ENCODE measurements around the gene CHI3L2. TPM values are rescaled to one million over a fixed set of nuclear protein-coding genes. Genes with fewer than 3 reads are reported as not detected.

CHI3L2 gene
- polyA plus RNA-seq, 2 of the 4 experiments (the other 2 are of a cell fraction): 0.23 to 0.43 TPM

DNA sequence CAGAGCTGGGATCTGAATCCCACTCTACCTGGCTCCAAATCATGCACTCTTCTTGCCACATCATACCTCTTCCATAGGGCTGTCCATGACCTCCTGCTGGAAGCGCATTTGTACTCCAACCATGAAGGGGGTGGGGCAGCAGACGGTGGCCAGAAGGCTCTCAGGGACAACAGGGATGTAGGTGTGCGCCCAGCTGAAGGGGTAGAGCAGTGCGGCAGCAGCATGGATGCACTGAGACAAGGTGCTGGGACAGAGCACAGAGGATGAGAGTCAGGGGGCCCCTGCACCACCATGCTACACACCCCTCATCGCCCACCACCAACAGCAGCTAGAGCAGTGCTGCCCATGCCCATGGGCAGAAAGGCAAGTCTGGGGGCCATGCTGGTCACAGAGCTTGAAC lies 35.4 kb upstream of the CHI3L2 start (continued):
- no peak for TF ChIP-seq CTCF (IDR thresholded peaks at IDR 0.05)
- no peak for TF ChIP-seq EHMT2 (IDR thresholded peaks at IDR 0.05; ENCODE audit: low read depth)
- TF ChIP-seq POLR2AphosphoS2 (conservative IDR thresholded peaks at IDR 0.05; ENCODE audit: low read length): no peak
- TF ChIP-seq ZC3H11A (IDR thresholded peaks at IDR 0.05): no peak
- TF ChIP-seq CEBPB (IDR thresholded peaks at IDR 0.05): no peak
- no peak for TF ChIP-seq KDM1A (IDR thresholded peaks at IDR 0.05; ENCODE audit: low read depth)

- H3K4me3 ChIP-seq: no peak overlapping the region
- no peak overlapping the region for H3K27ac ChIP-seq
- H3K9me3 ChIP-seq: no peaks in the 10 kb centered on the region
- TF ChIP-seq RNF2 (IDR thresholded peaks at IDR 0.05; ENCODE audit: borderline replicate concordance, low read depth) (no peak), CBX8 (IDR thresholded peaks at IDR 0.05) (no peak), CBX2 (IDR thresholded peaks at IDR 0.05; ENCODE audit: borderline replicate concordance, low read depth) (no peak), RCOR1 (IDR thresholded peaks at IDR 0.05; ENCODE audit: low read depth, low read length) (no peak), ZFP36 (IDR thresholded peaks at IDR 0.05; ENCODE audit: borderline replicate concordance, partially characterized antibody) (no peak), NR3C1 (IDR thresholded peaks at IDR 0.05) (no peak), GATA3 (IDR thresholded peaks at IDR 0.05; ENCODE audit: borderline replicate concordance) (no peak), HDAC2 (IDR thresholded peaks at IDR 0.05) (no peak), HOXB13 (CRISPR knock-in tag; IDR thresholded peaks at IDR 0.05; ENCODE audit: low read depth) (no peak), MAX (IDR thresholded peaks at IDR 0.05) (no peak), NFE2L2 (conservative IDR thresholded peaks at IDR 0.05; ENCODE audit: low read length) (no peak), HEYL (CRISPR knock-in tag; IDR thresholded peaks at IDR 0.05) (no peak), SREBF2 (IDR thresholded peaks at IDR 0.05) (no peak)
- TF ChIP-seq, protein P1, sequence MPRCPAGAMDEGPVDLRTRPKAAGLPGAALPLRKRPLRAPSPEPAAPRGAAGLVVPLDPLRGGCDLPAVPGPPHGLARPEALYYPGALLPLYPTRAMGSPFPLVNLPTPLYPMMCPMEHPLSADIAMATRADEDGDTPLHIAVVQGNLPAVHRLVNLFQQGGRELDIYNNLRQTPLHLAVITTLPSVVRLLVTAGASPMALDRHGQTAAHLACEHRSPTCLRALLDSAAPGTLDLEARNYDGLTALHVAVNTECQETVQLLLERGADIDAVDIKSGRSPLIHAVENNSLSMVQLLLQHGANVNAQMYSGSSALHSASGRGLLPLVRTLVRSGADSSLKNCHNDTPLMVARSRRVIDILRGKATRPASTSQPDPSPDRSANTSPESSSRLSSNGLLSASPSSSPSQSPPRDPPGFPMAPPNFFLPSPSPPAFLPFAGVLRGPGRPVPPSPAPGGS (IDR thresholded peaks at IDR 0.05): no peak
- TF ChIP-seq, protein P2, sequence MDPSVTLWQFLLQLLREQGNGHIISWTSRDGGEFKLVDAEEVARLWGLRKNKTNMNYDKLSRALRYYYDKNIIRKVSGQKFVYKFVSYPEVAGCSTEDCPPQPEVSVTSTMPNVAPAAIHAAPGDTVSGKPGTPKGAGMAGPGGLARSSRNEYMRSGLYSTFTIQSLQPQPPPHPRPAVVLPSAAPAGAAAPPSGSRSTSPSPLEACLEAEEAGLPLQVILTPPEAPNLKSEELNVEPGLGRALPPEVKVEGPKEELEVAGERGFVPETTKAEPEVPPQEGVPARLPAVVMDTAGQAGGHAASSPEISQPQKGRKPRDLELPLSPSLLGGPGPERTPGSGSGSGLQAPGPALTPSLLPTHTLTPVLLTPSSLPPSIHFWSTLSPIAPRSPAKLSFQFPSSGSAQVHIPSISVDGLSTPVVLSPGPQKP (IDR thresholded peaks at IDR 0.05; ENCODE audit: low read depth, low read length): no peak
- TF ChIP-seq, protein P3, sequence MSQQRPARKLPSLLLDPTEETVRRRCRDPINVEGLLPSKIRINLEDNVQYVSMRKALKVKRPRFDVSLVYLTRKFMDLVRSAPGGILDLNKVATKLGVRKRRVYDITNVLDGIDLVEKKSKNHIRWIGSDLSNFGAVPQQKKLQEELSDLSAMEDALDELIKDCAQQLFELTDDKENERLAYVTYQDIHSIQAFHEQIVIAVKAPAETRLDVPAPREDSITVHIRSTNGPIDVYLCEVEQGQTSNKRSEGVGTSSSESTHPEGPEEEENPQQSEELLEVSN (IDR thresholded peaks at IDR 0.05; ENCODE audit: borderline replicate concordance, low read depth): no peak
- CTCF ChIA-PET: no interaction called here
- 37% methylated on average over 10 of the region's 10 CpGs for WGBS (ENCODE audit: missing lambda C conversion rate)
- no peak overlapping the region for H3K4me2 ChIP-seq
- POLR2A ChIA-PET: no interaction called here
- no peak for ATAC-seq
- no peak for DNase-seq (ENCODE audit: low read depth in 1 of 2, low spot score in 1 of 2)
- no peaks in the 10 kb centered on the region for H3K4me1 ChIP-seq
- FAIRE-seq: no peak
Observed at GRCh38 chr1:111192658-111193519, 34.6 kb upstream of the CHI3L2 start.

All from A549 (cell line).